ENCODE measurements around the gene IFT88. TPM values are rescaled to one million over a fixed set of nuclear protein-coding genes. Genes with fewer than 3 reads are reported as not detected.
"Not testable (repeated sequence)": the region's sequence is repeated elsewhere in the genome, so short reads cannot be mapped to it uniquely, and the experiment has no call there.

IFT88 gene
- total RNA-seq, 1 donor from 2014 or later = 5.8 TPM

DNA sequence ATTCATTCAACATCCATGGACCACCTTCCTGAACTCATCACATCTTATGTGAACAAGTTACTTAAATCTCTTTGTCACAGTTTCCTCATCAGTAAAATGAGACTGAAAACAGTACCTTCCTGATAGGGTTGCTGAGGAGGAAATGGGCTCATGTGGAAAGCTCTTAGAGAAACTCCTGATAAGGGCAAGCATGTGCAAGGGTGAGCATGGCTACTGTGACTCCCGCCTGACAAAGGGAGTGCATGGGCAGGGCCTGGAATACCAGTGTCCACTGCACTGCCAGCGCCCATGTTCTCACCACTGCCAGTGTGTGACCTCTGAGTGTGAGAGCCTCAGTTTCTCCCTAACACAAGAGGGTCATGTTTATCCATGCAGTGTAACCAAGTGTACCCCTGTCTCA lies 109.3 kb downstream of the IFT88 start:
- ATAC-seq (no peak), DNase-seq (ENCODE audit: missing footprints) (no peak)
- intact Hi-C loops (cut with DNase I) = no loop called here

DNA sequence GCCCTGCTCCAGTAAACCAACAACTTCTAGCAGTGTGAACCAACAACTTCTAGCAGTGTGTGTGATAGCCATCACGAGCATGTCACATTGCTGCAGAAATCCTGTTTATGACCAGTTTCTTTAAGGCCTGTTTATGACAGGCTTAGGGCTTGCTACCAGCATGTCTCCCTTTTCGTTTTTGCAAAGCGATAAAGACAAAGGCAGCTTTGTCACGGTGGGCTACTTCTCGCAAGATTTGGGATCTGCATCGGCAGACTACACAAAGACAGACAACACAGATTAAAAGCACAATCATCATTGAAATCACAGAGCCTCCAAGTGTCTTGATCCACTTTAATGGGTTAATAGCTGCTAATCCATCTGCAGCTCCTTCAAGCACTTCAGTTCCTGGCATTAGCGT lies 111.6 kb downstream of the IFT88 start:
- ATAC-seq; intact Hi-C loops (cut with DNase I); DNase-seq (ENCODE audit: missing footprints): not testable (repeated sequence)

DNA sequence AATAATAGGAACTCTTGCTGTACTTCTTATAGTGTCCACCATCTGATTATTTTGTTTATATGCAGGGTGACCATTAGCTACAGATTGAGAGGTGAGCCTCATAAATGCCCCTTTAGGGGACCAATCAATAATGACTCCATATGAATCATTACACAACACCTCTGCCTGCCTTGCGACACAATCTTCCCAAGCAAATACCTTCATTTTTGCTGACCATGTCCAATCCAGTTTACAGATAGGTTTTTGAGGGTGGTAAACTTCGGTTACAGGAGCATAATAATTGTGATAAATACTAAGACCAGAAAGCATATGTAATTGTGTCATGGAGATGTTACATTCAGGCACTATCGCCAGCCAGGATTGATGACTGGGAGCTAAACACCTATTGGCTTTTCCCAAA lies 112.9 kb downstream of the IFT88 start:
- ATAC-seq (no peak), DNase-seq (ENCODE audit: missing footprints) (no peak)
- intact Hi-C loops (cut with DNase I) = no loop called here

DNA sequence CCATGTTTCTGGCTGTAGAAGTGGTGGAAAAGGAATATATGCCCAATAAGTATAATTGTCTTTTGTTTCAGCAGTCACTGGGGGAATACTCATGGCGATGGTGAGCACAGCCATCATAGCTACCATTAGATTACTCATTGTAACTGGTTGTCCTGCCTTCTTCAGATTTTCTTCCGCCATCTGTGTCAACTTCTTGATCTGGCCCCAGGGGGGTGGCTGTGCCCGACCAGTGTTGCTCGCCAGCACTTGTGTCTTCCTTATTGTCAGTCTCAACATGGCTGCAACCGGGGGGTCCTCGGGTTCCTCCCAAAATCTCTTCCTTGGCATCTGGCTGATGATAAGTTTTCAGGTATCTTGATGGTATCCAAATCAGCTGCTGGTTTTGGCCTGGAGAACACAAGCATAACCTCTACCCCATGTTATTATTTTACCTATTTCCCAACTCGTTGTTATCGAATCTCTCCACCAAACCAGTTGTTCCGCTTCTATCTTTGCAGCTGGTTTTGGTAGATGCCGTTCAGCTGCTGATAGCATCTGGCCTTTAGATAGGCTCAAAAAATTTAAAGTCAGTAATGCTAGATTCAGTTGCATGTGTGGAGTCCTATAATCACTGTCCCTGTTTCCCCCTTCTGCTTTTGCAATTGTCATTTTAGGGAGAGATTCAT lies 113.6 kb downstream of the IFT88 start:
- DNase-seq (ENCODE audit: missing footprints) = no peak
- intact Hi-C loops (cut with DNase I) = no loop called here
- no peak for ATAC-seq

DNA sequence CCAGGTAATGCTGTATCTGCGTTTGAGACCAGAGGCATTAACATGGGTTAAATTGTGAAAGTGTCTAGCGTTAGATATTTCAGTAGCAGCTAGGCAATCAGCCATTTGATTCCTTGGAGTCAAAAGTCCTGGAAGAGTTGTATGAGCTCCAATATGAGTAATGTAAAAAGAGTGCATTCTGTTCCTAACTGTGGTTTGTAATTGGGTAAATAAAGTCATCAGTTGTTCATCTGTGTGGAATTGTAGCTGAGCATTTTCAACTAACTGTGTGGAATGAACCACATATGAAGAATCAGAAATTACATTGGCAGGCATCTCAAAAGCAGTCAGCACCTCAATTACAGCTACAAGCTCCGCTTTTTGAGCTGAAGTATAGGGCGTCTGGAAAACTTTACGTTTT lies 114.5 kb downstream of the IFT88 start:
- intact Hi-C loops (cut with DNase I); DNase-seq (ENCODE audit: missing footprints); ATAC-seq: not testable (repeated sequence)

DNA sequence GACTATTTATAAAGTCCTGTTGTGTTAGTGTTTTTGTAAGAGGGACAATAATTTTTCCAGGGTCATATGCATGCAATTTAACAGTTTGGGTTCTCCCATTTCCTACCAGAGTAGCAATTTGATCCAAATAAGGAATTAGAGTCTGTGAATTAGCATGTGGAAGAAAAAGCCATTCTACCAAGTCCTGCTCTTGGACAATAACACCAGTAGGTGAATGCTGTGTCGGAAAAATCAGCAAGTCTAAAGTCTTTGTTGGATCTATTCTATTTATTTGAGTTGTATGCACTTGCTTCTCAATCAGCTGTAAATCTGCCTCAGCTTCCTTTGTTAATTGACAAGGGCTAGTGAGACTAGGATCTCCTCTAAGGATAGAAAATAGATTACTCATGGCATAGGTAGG lies 115.1 kb downstream of the IFT88 start:
- intact Hi-C loops (cut with DNase I) = no loop called here
- no peak for ATAC-seq
- DNase-seq (ENCODE audit: missing footprints) = no peak

DNA sequence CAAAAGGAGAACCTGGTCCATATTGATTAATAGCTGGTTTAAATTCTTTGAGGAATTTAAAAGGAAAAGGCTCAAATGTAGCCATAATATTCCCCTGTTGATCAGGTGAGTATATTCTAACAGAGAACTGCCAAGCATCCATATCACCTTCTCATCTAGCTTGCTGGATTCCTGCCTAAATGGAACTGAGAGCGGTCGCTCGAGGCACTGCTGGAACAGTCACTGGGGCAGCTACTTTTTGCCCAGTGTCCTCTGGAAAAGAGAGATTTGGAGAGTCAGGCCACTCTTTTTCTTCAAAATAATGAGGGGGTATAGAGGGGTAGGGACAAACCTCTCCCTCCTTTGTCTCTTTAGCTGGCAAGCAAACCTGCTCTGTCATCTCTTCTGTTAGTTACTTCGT lies 117.1 kb downstream of the IFT88 start:
- ATAC-seq (no peak), DNase-seq (ENCODE audit: missing footprints) (no peak)
- intact Hi-C loops (cut with DNase I) = no loop called here

DNA sequence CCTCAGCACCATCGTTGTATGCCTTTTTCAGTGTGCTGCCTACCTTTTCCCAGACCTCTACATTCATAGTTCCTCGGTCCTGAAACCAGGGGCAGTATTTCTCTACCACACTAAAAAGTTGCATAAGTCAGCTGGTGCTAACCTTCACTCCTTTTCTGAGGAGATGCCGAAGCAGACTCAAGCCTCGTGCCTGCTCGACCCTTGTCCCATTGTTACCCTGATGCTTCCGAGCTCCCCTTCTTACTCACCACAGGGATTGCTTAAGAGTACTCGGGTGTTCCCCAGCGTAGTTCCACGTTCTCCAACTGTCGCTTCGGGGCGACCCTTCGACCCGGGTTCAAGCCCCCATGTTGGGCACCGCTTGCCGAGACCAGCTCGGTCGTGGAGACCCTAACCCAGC lies 117.6 kb downstream of the IFT88 start:
- no peak for DNase-seq (ENCODE audit: missing footprints)
- intact Hi-C loops (cut with DNase I) = no loop called here
- ATAC-seq = no peak

DNA sequence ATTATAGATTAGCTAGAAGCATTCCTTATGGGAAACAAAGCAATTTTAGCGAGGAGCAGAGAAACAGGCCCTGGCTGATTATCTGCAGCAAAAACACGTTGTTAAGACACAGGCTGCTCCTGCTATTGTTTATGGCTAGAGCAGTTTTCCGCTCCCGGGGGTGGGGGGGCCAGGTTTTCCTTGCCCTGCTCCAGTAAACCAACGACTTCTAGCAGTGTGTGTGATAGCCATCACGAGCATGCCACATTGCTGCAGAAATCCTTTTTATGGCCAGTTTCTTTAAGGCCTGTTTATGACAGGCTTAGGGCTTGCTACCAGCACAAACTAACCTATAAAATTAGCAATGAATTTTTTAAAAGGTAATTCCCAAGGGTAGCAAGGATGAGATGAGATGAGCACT lies 118.1 kb downstream of the IFT88 start:
- no peak for ATAC-seq
- intact Hi-C loops (cut with DNase I) = no loop called here
- no peak for DNase-seq (ENCODE audit: missing footprints)

DNA sequence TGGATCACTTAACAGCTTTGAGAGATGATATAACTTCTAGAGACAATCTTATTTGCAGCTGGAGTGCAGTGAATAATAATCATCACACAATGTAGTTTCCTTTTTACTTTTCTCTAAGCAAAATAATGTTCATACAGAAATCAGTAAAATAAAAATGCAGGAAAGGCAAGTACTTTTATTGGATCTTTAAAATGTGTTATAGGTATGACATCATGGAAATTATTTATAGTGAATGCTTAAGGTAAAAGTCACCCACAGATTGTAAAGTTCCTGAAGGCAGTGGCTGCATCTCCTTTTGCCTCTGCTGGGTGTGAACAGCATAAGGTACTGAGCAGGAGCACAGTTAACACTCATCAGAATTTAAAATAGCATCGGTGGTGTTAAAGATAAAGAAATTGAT lies 119.2 kb downstream of the IFT88 start:
- no peak for ATAC-seq
- no peak for DNase-seq (ENCODE audit: missing footprints)
- intact Hi-C loops (cut with DNase I) = no loop called here

DNA sequence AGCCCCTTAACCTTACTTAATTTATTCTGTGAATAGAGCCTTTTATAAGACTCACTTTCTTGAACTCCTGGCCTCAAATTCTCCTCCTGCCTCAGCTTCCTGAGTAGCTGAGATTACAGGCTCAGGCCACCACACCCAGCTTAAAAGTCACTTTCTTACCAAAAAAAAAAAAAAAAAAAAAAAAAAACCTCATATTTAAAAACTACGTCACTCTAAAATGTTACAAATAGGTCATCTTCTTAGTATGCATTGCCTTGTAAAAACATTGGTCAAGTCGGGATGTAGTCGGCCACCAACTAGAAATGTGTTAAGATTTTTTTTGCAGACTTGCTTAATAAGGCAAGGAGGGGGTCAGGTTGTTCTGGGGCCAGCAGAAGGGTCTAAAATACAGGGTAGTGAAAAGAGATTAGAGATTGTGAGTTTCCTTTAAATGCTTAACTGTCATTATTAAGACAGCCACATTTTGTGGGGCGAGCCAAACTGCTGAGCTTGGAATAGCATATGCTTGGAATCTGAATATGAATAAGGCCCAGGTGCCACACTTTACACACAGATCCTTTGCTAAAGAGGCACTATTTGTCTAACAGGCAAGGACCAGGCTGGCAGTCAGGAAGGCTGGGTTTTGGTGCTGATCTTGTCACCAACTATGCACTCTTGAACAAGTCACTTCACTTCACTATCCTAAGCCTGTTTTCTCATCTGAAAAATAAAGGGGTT lies 120.1 kb downstream of the IFT88 start:
- ATAC-seq (no peak), DNase-seq (ENCODE audit: missing footprints) (no peak)
- intact Hi-C loops (cut with DNase I) = no loop called here

DNA sequence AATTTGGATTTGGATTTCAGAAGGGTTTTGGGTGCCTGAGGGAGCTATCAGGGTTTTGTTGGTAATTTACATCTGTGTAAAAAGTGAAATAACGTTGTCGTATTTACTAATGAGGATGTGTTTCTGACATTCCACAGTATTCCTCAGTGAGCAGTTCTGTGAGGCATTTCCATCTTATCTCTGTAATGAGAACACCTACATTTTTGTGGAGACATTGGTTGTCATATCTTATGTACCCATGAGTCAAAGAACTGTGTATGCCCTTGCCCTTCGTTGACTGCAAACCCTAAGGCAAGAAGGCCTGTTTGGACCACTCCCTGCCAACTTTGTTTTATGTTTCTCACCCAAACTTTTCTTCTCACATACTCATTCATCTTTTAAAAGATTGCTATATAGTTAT lies 122.3 kb downstream of the IFT88 start:
- DNase-seq (ENCODE audit: missing footprints) = no peak
- no peak for ATAC-seq
- intact Hi-C loops (cut with DNase I) = no loop called here

DNA sequence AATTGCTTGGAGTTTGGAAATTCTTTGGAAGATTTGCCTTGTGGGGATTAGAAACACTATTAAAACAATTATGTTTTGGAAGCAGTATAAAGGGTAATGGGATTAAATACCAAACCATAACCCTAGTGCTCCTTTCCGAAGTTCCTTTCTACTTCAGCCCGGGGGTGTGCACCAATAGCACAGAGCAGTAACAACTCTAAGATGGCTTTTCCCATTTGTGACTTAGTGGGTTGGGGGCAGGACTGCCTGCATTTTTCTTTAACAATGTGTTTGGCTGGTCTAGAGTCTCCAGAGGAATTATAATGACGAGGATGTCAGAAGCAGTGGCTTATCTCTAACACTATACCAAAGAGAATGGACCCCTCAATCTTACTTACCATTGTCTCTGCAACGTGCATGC lies 124.7 kb downstream of the IFT88 start:
- DNase-seq (ENCODE audit: missing footprints) (no peak), ATAC-seq (no peak)

DNA sequence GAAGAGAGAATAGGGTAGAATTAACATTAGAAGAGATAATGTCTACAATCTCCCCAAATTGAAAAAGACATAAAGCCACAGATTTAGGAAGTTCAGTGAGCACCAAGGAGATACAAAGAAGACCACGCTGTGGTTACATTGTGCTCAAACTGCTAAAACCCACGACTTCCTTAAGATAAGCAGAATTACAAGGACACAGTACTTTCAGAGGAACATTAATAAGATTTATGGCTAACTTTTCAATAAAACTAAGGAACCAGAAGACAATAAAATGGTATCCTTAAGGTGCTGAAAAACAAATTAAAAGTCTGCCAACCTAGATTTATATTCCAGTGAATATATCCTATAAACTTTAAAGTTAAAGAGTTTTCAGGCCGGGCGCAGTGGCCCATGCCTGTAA lies 129.1 kb downstream of the IFT88 start:
- DNase-seq (ENCODE audit: missing footprints) = no peak
- intact Hi-C loops (cut with DNase I) = no loop called here
- no peak for ATAC-seq

More for the DNA sequence above, 124.7 kb downstream of the IFT88 start:
- intact Hi-C loops (cut with DNase I) = no loop called here

DNA sequence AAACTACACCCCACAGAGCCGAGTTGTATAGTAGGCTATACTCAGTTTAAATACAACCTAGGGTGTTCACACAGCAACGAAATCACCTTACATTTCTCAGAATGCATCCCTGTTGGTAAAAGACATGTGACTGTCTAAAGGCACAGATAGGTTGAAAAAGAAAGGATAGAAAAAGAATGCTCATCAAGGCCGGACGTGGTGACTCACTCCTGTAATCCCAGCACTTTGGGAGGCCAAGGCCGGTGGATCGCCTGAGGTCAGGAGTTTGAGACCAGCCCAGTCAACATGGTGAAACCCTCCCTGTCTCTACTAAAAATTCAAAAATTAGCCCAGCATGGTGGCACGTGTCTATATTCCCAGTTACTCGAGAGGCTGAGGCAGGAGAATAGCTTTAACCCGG lies 132.8 kb downstream of the IFT88 start:
- intact Hi-C loops (cut with DNase I) = loop anchor here (5.0 kb wide), 1 partner anchor 502 kb away; no protein-coding TSS in a partner anchor
- no peak for DNase-seq (ENCODE audit: missing footprints)
- no peak for ATAC-seq

DNA sequence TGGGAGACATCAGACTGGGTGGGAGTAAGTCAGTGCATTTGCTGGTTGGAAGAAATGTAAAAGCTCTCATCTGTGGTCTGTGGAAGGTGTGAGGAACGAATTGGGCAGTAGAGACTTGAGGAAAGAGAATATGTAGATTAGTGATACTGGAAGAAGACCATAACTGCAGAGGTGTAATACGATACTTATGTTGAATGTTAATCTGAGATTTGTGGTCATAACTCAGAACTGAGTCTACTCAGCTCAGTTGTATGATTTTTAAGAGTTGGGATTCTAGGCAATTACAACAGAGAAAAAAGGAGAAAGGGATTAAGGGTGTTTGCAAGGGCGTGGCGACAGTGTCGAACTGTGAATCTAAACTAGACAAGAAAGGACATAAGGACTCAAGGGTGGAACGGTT lies 133.3 kb downstream of the IFT88 start:
- DNase-seq (ENCODE audit: missing footprints) = no peak
- no peak for ATAC-seq
- intact Hi-C loops (cut with DNase I) = loop anchor here (5.0 kb wide), 1 partner anchor 503 kb away; no protein-coding TSS in a partner anchor

DNA sequence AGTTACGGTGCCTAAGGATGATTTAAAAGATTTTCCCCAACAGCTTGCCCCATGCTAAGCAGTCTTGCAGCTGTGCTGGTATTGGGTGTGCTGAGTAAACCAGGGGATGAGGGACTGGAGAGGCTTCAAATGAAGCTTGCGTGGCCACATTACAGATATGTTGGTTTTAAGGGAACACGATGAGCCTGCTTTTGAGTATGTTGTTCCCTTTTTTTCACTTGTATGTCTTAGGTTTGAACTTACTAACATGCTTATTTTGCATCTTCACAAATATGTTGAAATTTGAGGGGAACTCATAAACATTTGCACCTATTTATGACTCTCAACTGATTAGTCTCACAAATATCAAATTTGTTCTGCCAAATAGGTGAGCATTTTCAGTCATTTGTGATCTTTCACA lies 134.5 kb downstream of the IFT88 start:
- DNase-seq (ENCODE audit: missing footprints) = no peak
- ATAC-seq = no peak
- intact Hi-C loops (cut with DNase I) = loop anchor here (5.0 kb wide), 1 partner anchor 504 kb away; no protein-coding TSS in a partner anchor

DNA sequence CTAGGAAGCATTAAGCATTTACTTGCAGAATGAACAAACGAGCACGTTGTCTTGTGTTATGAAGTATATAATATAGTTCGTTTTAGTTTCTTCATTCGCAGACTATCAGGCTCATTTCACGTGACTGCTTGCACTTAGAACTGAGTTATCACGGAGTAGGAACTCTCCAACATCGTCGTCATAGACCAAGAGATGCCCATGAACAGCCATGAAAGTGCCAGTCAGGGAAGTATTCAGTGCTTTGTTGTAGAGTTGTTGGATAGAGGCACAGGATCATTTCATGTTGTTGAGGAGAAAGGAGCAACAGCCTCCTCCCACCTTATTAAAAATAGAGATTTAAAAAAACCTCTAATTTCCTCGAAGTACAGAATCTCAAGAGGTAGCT lies 135.6 kb downstream of the IFT88 start:
- DNase-seq (ENCODE audit: missing footprints) = no peak
- ATAC-seq = no peak
- intact Hi-C loops (cut with DNase I) = loop anchor here (5.0 kb wide), 1 partner anchor 505 kb away; no protein-coding TSS in a partner anchor

DNA sequence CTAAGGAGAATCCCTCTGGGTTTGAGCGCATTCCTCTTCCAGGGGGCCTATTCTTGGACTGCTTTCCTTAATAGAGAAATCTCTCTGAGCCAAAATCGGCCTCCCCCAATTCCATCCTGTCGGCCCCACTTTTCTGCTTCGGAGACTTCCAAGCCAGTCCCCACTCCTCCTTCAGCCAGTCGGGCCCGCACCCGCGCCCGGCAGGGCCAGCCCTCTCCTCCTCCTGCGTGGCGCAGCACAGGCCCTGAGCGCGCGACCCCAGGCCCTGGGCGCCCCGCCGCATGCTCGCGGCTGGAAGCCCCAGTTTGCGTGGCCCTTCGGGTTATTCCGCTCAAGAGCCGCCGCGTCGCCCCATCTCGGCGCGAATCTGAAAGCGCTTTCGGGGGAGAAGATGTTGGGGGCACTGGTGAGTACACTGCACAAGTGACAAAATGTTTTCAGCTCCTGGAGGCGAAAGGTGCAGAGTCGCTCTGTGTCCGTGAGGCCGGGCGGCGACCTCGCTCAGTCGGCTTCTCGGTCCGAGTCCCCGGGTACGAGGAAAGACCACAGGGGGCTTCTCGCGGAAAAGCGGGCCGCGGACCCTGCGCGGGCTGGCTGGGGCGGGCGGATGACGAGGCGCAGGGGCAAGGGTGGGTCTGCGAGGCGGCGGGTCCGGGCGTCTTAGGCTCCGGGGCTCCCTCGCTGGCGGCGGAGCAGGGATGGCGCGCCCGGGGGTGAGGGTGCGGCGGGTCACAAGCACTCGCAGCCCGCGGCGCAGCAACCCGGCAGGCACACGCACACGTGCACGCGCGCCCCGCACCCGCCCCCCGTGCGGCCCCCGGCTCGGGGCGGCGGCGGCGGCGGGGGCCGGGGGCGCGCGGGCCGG lies 136.2 kb downstream of the IFT88 start, which contains the start of gene IL17D:
IL17D (plus strand) TSS at position 785 of the 865 bp plus-strand sequence. CDS start 303 bp downstream, outside the sequence.
- intact Hi-C loops (cut with DNase I) = loop anchor here (5.0 kb wide), 1 partner anchor 506 kb away; no protein-coding TSS in a partner anchor
- DNase-seq (ENCODE audit: missing footprints) = no peak
- ATAC-seq = no peak

Measured in Right ventricle myocardium inferior (tissue), 1 donor.